Neural crest cell (in vitro differentiated cells): Measurements from ENCODE around the gene CTF1. TPM values are rescaled to one million over a fixed set of nuclear protein-coding genes. Genes with fewer than 3 reads are reported as not detected.

Source experiments
- DNase-seq: peaks from one replicate; pipeline ENCODE4 v3.0.0; 2021; ENCODE audit warnings: low read depth, mixed read lengths, low spot score
- H3K27ac Mint-ChIP-seq: one replicate; pipeline ENCODE4 v1.8.0; 2021; ENCODE audit warnings: mild to moderate bottlenecking, mixed read lengths; ENCODE audit not compliant: unreplicated experiment
- H3K27me3 Mint-ChIP-seq: 2 replicates; pipeline ENCODE4 v1.8.0; 2021; ENCODE audit warnings: low read depth, mild to moderate bottlenecking, mixed read lengths
- H3K36me3 Mint-ChIP-seq: 2 replicates; pipeline ENCODE4 v1.8.0; 2021; ENCODE audit warnings: low read depth, mild to moderate bottlenecking, mixed read lengths
- H3K4me1 Mint-ChIP-seq: 2 replicates; pipeline ENCODE4 v1.8.0; 2021; ENCODE audit warnings: mixed read lengths
- H3K4me3 Mint-ChIP-seq: one replicate; pipeline ENCODE4 v1.8.0; 2021; ENCODE audit warnings: mild to moderate bottlenecking, mixed read lengths
- H3K9me3 Mint-ChIP-seq: 2 replicates; pipeline ENCODE4 v1.8.0; 2021; ENCODE audit warnings: mixed read lengths
- long read RNA-seq: library from polyadenylated mRNA; unstranded; transcript quantifications from one replicate; pipeline ENCODE4 v2.0.0, GENCODE V29; 2020
- total RNA-seq: library from RNA; stranded (reverse); gene quantifications from 2 replicates; pipeline ENCODE4 v1.2.1, GENCODE V29; 2021
- TF ChIP-seq, protein P1 (sequence below): fragments of 200-600 bp; sonication (generic); conservative IDR thresholded peaks from 2 replicates; pipeline ENCODE4 v1.5.0; 2021; ENCODE audit warnings: antibody characterized with exemption, mild to moderate bottlenecking

The CTF1 gene
- total RNA-seq: 1.6 and 2.6 TPM in 2 replicates
- long read RNA-seq: 0 reads

DNA sequence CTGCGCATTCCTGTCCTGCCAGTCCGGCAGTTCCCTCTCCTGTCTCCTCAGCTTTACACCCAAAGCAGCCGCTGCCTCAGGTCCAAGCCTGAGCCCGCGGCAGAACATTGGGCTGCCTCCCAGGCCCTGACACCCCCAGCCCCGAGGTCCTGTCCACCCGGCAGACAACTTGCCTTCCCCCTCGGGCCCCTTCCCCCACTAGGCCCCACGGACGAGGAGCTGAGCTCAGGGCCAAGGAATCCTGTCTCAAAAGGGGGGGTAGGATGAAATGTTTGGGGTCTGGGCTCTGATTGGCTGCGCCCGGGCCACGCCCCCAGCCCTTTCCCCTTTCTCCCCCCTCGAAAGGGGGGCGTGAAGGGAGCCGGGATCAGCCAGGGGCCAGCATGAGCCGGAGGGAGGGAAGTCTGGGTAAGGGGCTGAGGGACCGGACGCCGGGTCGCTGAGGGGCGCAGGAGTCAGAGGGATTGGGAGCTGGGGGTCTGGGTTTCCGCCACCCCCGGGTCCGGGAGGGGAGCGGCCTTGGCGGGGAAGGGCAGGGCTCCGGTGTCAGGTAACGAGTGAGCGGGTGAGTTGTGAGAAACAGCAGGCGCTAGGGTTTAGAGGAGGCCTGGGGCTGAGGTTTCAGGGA, at the start of gene CTF1:
Gene CTF1, plus strand, starts transcription at position 354 of the 628 bp plus-strand sequence. Its CDS starts 30 bp downstream, at position 384.
- Mint-ChIP-seq H3K36me3 (peaks cover 2% of the 10 kb centered on the region), H3K9me3 (no peaks in the 10 kb centered on the region), H3K4me1 (peaks cover 46% of the 10 kb centered on the region), H3K4me3 (peak within 1 kb of the TSS; percentile 92), H3K27ac (peak within 1 kb of the TSS; percentile 96), H3K27me3 (peaks cover 2% of the 10 kb centered on the region)
- TF ChIP-seq, protein P1, sequence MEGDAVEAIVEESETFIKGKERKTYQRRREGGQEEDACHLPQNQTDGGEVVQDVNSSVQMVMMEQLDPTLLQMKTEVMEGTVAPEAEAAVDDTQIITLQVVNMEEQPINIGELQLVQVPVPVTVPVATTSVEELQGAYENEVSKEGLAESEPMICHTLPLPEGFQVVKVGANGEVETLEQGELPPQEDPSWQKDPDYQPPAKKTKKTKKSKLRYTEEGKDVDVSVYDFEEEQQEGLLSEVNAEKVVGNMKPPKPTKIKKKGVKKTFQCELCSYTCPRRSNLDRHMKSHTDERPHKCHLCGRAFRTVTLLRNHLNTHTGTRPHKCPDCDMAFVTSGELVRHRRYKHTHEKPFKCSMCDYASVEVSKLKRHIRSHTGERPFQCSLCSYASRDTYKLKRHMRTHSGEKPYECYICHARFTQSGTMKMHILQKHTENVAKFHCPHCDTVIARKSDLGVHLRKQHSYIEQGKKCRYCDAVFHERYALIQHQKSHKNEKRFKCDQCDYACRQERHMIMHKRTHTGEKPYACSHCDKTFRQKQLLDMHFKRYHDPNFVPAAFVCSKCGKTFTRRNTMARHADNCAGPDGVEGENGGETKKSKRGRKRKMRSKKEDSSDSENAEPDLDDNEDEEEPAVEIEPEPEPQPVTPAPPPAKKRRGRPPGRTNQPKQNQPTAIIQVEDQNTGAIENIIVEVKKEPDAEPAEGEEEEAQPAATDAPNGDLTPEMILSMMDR: no peak
- DNase-seq: peak; percentile 57

GRCh38 chr16:30846649-30847402, 49.6 kb upstream of the CTF1 start:
- H3K9me3 Mint-ChIP-seq: peaks cover 2% of the 10 kb centered on the region
- no peak overlapping the region for H3K4me3 Mint-ChIP-seq
- peaks cover 7% of the 10 kb centered on the region for H3K4me1 Mint-ChIP-seq
- no peak overlapping the region for H3K27ac Mint-ChIP-seq
- H3K36me3 Mint-ChIP-seq: no peaks in the 10 kb centered on the region
- no peak for DNase-seq
- H3K27me3 Mint-ChIP-seq: no peaks in the 10 kb centered on the region
- TF ChIP-seq, protein P1: no peak

- Mint-ChIP-seq H3K27me3 (no peaks in the 10 kb centered on the region), H3K9me3 (no peaks in the 10 kb centered on the region), H3K4me3 (no peak overlapping the region), H3K27ac (no peak overlapping the region), H3K36me3 (peaks cover 8% of the 10 kb centered on the region), H3K4me1 (no peaks in the 10 kb centered on the region)
- no peak for DNase-seq
- TF ChIP-seq, protein P1: no peak
These were observed 46.2 kb upstream of the CTF1 start for GRCh38 chr16:30850246-30850645.

DNA sequence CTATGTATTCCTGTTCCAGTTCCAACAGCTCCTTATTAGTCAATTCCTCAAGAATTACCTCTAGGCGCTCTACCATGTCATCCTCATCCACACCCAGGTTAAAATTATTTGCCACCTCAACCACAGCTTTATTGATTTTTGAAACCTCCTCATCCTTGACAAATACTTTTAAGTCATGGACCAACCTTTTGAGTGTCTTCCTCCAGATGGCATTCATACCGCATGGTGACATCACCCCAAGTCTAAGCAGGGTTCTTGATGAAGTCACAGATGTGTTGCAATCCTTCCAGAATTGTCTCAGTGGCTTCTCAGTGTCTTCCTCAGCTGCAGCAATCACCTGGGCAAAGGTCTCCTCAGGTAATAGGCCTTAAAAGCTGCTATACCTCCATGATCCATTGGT, 42.7 kb upstream of the CTF1 start:
- peaks cover 8% of the 10 kb centered on the region for H3K4me1 Mint-ChIP-seq
- TF ChIP-seq, protein P1: no peak
- H3K9me3 Mint-ChIP-seq: no peaks in the 10 kb centered on the region
- no peak overlapping the region for H3K4me3 Mint-ChIP-seq
- peaks cover 8% of the 10 kb centered on the region for H3K36me3 Mint-ChIP-seq
- no peak for DNase-seq
- H3K27me3 Mint-ChIP-seq: no peaks in the 10 kb centered on the region
- H3K27ac Mint-ChIP-seq: no peak overlapping the region

GRCh38 chr16:30858111-30858495, 38.3 kb upstream of the CTF1 start:
- no peak for DNase-seq
- H3K4me3 Mint-ChIP-seq: no peak overlapping the region
- H3K36me3 Mint-ChIP-seq: peaks cover 8% of the 10 kb centered on the region
- H3K9me3 Mint-ChIP-seq: no peaks in the 10 kb centered on the region
- peaks cover 8% of the 10 kb centered on the region for H3K4me1 Mint-ChIP-seq
- TF ChIP-seq, protein P1: no peak
- no peaks in the 10 kb centered on the region for H3K27me3 Mint-ChIP-seq
- no peak overlapping the region for H3K27ac Mint-ChIP-seq
